Hepatocyte (in vitro differentiated cells): ENCODE data around the gene BRIP1. TPM values are rescaled to one million over a fixed set of nuclear protein-coding genes. Genes with fewer than 3 reads are reported as not detected.

Experiments
- DNase-seq: peaks from one replicate; pipeline ENCODE4 v3.0.0-alpha.2; 2016; ENCODE audit warnings: low spot score
- H2AFZ ChIP-seq: fragments of 200-600 bp; sonication (generic); 2 replicates; pipeline ENCODE4 v1.6.0; 2016; ENCODE audit warnings: antibody characterized with exemption, mild to moderate bottlenecking
- H3K27ac ChIP-seq: fragments of 200-600 bp; sonication (generic); 2 replicates; pipeline ENCODE4 v1.5.1; 2016; ENCODE audit warnings: mild to moderate bottlenecking
- H3K27me3 ChIP-seq: fragments of 200-600 bp; sonication (generic); 2 replicates; pipeline ENCODE4 v1.6.1; 2016
- H3K36me3 ChIP-seq: fragments of 200-600 bp; sonication (generic); replicated peaks from 2 replicates; pipeline ENCODE4 v1.5.1; 2016; ENCODE audit warnings: low read depth; ENCODE audit not compliant: insufficient read depth
- H3K4me1 ChIP-seq: fragments of 200-600 bp; sonication (generic); 2 replicates; pipeline ENCODE4 v1.5.1; 2016; ENCODE audit warnings: mild to moderate bottlenecking, moderate library complexity; ENCODE audit not compliant: insufficient read depth
- H3K4me2 ChIP-seq: fragments of 200-600 bp; sonication (generic); 2 replicates; pipeline ENCODE4 v1.6.0; 2016
- H3K4me3 ChIP-seq: fragments of 200-600 bp; sonication (generic); 2 replicates; pipeline ENCODE4 v1.5.1; 2016; ENCODE audit warnings: mild to moderate bottlenecking
- H3K79me2 ChIP-seq: fragments of 200-600 bp; sonication (generic); 2 replicates; pipeline ENCODE4 v1.6.0; 2017; ENCODE audit warnings: mild to moderate bottlenecking
- H3K9me2 ChIP-seq: fragments of 200-600 bp; sonication (generic); replicated peaks from 2 replicates; pipeline ENCODE4 v1.6.0; 2017; ENCODE audit warnings: mild to moderate bottlenecking; ENCODE audit not compliant: insufficient read depth
- H3K9me3 ChIP-seq: fragments of 200-600 bp; sonication (generic); 2 replicates; pipeline ENCODE4 v1.5.1; 2016; ENCODE audit warnings: low read depth, mild to moderate bottlenecking
- H4K20me1 ChIP-seq: fragments of 200-600 bp; sonication (generic); 2 replicates; pipeline ENCODE4 v1.6.0; 2016; ENCODE audit warnings: mild to moderate bottlenecking; ENCODE audit not compliant: insufficient read depth, poor library complexity, severe bottlenecking
- EZH2 ChIP-seq: fragments of 200-600 bp; sonication (generic); IDR thresholded peaks from 2 replicates; pipeline ENCODE4 v1.6.1; 2016; ENCODE audit warnings: antibody characterized with exemption, mild to moderate bottlenecking, borderline replicate concordance
- EZH2phosphoT487 ChIP-seq: fragments of 200-600 bp; sonication (generic); IDR thresholded peaks from one replicate; pipeline ENCODE4 v1.6.1; 2018; ENCODE audit warnings: antibody characterized with exemption, mild to moderate bottlenecking, low read depth, moderate library complexity; ENCODE audit not compliant: unreplicated experiment, severe bottlenecking
- WGBS: methylation state at CpG from one replicate; pipeline ENCODE4 v1.1.6; 2016; ENCODE audit warnings: low lambda C conversion rate; ENCODE audit errors: missing lambda C conversion rate; 5-methylcytosine and 5-hydroxymethylcytosine counted together
- polyA plus RNA-seq: library from polyadenylated mRNA; unstranded; fragments of >200 nt; fragmentation: Nextera tagmentation; extraction: Ambion mirVana; gene quantifications from 2 replicates; pipeline ENCODE4 v1.2.1, GENCODE V29; 2016
- total RNA-seq: library from RNA; depleted of rRNA; stranded (reverse); fragments of >200 nt; gene quantifications from 2 replicates; pipeline ENCODE4 v1.2.3, GENCODE V29; 2014
- TF ChIP-seq, protein P1 (sequence below): fragments of 200-600 bp; sonication (generic); IDR thresholded peaks from 2 replicates; pipeline ENCODE4 v1.5.1; 2016; ENCODE audit warnings: antibody characterized with exemption, mild to moderate bottlenecking; ENCODE audit not compliant: poor library complexity

Gene BRIP1
- total and polyA plus RNA-seq, 2 experiments from 2014 or later = 0.50 to 4.0 TPM

- Histone ChIP-seq H3K4me2 (no peak overlapping the region), H3K79me2 (no peaks in the 10 kb centered on the region), H4K20me1 (no peaks in the 10 kb centered on the region), H3K27me3 (no peaks in the 10 kb centered on the region), H3K4me3 (no peak overlapping the region), H3K36me3 (no peaks in the 10 kb centered on the region), H2AFZ (no peak overlapping the region), H3K27ac (no peak overlapping the region), H3K9me3 (no peaks in the 10 kb centered on the region), H3K9me2 (no peaks in the 10 kb centered on the region), H3K4me1 (no peaks in the 10 kb centered on the region)
- DNase-seq = no peak
- 96% methylated on average over 3 of the region's 3 CpGs for WGBS
- TF ChIP-seq, protein P1, sequence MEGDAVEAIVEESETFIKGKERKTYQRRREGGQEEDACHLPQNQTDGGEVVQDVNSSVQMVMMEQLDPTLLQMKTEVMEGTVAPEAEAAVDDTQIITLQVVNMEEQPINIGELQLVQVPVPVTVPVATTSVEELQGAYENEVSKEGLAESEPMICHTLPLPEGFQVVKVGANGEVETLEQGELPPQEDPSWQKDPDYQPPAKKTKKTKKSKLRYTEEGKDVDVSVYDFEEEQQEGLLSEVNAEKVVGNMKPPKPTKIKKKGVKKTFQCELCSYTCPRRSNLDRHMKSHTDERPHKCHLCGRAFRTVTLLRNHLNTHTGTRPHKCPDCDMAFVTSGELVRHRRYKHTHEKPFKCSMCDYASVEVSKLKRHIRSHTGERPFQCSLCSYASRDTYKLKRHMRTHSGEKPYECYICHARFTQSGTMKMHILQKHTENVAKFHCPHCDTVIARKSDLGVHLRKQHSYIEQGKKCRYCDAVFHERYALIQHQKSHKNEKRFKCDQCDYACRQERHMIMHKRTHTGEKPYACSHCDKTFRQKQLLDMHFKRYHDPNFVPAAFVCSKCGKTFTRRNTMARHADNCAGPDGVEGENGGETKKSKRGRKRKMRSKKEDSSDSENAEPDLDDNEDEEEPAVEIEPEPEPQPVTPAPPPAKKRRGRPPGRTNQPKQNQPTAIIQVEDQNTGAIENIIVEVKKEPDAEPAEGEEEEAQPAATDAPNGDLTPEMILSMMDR = no peak
- no peak for TF ChIP-seq EZH2phosphoT487
- TF ChIP-seq EZH2 = no peak
Observed at GRCh38 chr17:61689610-61690180, 173.6 kb downstream of the BRIP1 start.

- Histone ChIP-seq H4K20me1 (no peaks in the 10 kb centered on the region), H3K27me3 (no peaks in the 10 kb centered on the region), H3K4me3 (no peak overlapping the region), H3K9me3 (no peaks in the 10 kb centered on the region), H3K79me2 (no peaks in the 10 kb centered on the region), H3K4me2 (no peak overlapping the region), H3K36me3 (no peaks in the 10 kb centered on the region), H3K4me1 (no peaks in the 10 kb centered on the region), H3K27ac (no peak overlapping the region), H3K9me2 (no peaks in the 10 kb centered on the region), H2AFZ (no peak overlapping the region)
- DNase-seq = no peak
- WGBS = 94% methylated on average over 2 of the region's 2 CpGs
- TF ChIP-seq, protein P1 = no peak
- no peak for TF ChIP-seq EZH2
Observed at GRCh38 chr17:61687769-61688168, 175.6 kb downstream of the BRIP1 start.

DNA sequence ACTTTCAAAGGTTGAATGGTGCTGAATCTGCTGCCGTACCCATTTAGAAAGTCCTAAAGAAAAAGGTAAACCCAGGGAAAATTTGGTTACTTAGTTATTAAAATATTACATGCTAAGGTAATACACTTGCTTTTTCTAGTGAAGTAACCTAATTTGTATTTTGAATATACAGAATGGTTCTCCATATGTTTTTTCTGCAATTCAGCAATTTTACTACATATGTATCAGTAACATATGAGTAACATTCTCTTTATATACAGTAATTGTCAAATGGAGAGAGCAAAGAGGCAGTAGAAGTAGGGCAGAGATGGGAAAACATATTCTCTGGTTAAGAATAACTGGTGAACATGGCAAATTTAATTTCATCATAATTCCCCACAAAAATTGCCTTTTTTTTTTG is 177.2 kb downstream of the BRIP1 start:
- H3K9me2 ChIP-seq = no peaks in the 10 kb centered on the region
- no peak for DNase-seq
- H4K20me1 ChIP-seq = no peaks in the 10 kb centered on the region
- no peak overlapping the region for H3K4me2 ChIP-seq
- H3K36me3 ChIP-seq = no peaks in the 10 kb centered on the region
- no peaks in the 10 kb centered on the region for H3K4me1 ChIP-seq
- TF ChIP-seq, protein P1 = no peak
- TF ChIP-seq EZH2phosphoT487 = no peak
- no peak for TF ChIP-seq EZH2
- no peak overlapping the region for H3K27ac ChIP-seq
- H2AFZ ChIP-seq = no peak overlapping the region
- no peaks in the 10 kb centered on the region for H3K27me3 ChIP-seq
- no peaks in the 10 kb centered on the region for H3K9me3 ChIP-seq
- WGBS = 97% methylated on average over 1 of the region's 1 CpG
- no peaks in the 10 kb centered on the region for H3K79me2 ChIP-seq
- H3K4me3 ChIP-seq = no peak overlapping the region

DNA sequence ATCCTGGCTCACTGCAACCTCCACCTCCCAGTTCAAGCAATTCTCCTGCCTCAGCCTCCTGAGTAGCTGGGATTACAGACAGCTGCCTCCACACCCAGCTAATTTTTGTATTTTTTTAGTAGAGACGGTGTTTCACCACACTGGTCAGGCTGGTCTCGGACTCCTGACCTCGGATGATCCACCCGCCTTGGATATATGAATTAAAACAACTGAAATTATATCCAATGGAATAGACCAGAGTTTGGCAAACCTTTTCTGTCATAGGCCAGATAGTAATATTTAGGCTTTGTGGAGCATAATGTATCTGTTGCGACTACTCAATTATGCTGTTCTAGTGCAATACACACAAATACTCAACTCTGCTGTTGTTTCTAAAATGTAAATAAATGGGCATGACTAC is 178.5 kb downstream of the BRIP1 start:
- TF ChIP-seq EZH2phosphoT487 = no peak
- TF ChIP-seq, protein P1 = no peak
- no peak for TF ChIP-seq EZH2
- H4K20me1 ChIP-seq = no peaks in the 10 kb centered on the region
- no peak overlapping the region for H3K4me3 ChIP-seq
- no peak for DNase-seq
- H3K36me3 ChIP-seq = no peaks in the 10 kb centered on the region
- H3K4me1 ChIP-seq = no peaks in the 10 kb centered on the region
- H2AFZ ChIP-seq = no peak overlapping the region
- H3K4me2 ChIP-seq = no peak overlapping the region
- H3K27ac ChIP-seq = no peak overlapping the region
- H3K9me3 ChIP-seq = no peaks in the 10 kb centered on the region
- no peaks in the 10 kb centered on the region for H3K27me3 ChIP-seq
- H3K9me2 ChIP-seq = no peaks in the 10 kb centered on the region
- WGBS = 97% methylated on average over 5 of the region's 5 CpGs
- no peaks in the 10 kb centered on the region for H3K79me2 ChIP-seq
